Measurements from ENCODE around the gene HOXB7.

DNA sequence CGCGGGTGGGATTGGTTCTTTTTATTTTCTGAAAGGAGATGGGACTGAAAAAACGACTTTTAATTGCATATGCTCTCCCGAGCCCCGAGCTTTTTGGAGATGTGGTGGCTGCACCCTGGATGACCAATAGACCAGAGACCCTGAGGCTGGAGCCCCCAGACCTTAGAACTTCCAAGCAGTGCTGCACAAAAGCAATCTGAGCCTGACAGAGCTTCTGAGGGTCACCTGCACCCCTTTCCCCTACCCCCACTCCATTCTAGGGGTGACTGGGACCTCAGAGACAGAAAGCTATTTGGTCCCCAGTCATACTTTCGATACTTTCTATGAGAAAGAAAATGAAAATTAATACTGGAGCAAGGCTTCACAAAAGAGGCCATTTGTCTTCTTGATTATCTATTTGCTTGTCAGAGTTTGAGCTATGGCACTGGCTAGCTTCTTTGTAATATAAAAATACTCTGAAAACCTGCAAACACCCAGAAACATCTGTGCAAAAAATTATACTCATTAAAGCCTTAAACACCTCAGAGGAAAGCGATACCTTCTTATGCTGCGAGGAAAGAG, 36.2 kb downstream of the HOXB7 start:
- TF ChIP-seq POLR2A (IDR thresholded peaks at IDR 0.05), result no peak
- TF ChIP-seq, protein P1, sequence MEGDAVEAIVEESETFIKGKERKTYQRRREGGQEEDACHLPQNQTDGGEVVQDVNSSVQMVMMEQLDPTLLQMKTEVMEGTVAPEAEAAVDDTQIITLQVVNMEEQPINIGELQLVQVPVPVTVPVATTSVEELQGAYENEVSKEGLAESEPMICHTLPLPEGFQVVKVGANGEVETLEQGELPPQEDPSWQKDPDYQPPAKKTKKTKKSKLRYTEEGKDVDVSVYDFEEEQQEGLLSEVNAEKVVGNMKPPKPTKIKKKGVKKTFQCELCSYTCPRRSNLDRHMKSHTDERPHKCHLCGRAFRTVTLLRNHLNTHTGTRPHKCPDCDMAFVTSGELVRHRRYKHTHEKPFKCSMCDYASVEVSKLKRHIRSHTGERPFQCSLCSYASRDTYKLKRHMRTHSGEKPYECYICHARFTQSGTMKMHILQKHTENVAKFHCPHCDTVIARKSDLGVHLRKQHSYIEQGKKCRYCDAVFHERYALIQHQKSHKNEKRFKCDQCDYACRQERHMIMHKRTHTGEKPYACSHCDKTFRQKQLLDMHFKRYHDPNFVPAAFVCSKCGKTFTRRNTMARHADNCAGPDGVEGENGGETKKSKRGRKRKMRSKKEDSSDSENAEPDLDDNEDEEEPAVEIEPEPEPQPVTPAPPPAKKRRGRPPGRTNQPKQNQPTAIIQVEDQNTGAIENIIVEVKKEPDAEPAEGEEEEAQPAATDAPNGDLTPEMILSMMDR (IDR thresholded peaks at IDR 0.05), result no peak
